ENCODE results near the gene CCDC178. TPM values are rescaled to one million over a fixed set of nuclear protein-coding genes. Genes with fewer than 3 reads are reported as not detected.
A peak's percentile ranks its signal among the peaks of the same experiment; 100 is the strongest.
"Not testable (repeated sequence)": the region's sequence is repeated elsewhere in the genome, so short reads cannot be mapped to it uniquely, and the experiment has no call there.

The CCDC178 gene
- polyA plus RNA-seq, 3 donors, result 1.9 to 2.5 (median 2.4) TPM

DNA sequence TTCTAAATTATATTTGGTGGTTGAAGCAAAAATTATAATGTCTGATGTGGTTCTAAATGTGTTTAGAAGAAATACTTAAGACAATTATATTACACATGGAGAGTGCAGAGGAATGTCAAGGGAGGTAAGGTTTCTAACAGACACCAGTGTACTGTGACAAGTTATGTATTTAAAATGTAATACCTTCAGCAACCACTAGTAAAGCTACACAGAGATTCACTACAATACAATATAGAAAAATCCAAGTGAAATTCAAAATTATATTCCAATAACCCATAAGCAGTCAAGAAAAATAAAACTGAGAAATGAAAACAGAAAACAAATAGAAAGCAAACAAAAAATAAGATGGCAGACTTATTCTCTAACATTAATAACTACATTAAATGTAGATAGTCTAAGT lies 418.2 kb downstream of the CCDC178 start:
- DNase-seq (ENCODE audit: low read depth in 3 of 3, low spot score in 2 of 3), result no peak

DNA sequence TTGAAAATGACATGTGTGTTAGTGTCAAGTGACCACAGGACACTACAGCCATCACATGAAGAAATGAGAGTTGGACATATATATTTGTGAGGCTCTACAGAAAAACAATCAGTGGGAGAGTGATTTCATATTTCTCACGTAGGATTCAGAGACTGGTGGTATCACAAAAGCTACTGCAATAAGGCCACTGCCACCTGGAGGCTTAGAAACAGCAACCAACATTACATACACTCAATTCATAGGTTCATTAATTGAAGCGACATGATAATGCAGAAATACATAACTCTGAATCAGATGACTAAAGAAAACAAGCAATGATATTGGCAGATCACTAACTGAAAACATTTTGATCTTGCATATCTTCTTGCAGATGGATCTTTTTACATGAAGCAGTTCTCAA lies 419.6 kb downstream of the CCDC178 start:
- no peak for DNase-seq (ENCODE audit: low read depth in 3 of 3, low spot score in 2 of 3)

DNA sequence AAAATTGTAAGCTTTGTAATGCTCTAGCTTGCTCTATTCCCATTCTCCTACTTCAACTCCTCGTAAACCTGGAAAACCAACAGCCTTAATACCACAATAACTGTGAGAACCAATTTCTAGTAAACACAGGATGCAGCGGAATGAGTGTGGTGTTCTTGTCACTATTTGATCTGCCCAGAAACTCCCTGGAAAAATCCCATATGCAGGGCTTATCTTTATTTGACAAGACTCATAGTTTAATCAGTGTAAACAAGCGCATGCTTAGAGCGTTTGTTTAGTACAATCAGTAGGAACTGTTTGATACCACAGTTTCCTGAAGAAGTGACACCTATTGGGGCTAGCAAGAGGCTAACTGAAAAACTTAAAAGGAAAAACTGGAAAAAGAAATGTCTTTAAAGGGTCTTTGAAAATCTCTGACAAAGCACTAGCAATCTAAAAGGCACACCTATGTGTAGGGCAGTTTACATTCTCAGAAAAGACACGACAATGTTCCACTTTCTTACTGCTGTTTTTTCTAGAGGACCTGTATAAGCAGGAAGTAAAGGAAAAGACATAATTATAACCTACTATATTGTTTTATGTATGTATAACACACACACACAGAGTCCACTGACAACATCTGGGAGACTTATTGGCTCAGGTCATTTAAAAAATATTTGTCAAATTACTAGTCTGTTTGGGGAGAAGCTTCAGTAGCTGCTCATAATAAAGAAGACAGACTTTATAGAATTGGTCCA lies 426.3 kb downstream of the CCDC178 start:
- no peak for DNase-seq (ENCODE audit: low read depth in 3 of 3, low spot score in 2 of 3)

DNA sequence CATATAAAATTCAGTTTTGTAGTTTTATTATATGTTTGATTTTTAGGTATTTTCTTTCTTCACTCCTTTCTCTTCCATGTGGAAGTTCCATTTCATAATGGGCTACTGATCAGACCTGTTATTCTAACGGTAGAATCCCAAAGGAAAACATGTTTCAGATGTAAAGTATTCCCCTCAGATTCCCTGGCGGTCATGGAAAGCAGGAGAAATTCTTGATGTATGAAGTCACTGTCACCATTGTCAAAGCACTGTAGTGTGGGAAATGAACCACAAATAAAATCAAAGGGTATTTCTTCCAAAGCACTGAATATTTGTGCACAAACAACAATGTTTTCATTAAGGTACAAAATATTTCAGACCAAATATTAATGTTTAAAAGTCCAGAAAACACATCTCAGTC lies 430.4 kb downstream of the CCDC178 start:
- no peak for DNase-seq (ENCODE audit: low read depth in 3 of 3, low spot score in 2 of 3)

DNA sequence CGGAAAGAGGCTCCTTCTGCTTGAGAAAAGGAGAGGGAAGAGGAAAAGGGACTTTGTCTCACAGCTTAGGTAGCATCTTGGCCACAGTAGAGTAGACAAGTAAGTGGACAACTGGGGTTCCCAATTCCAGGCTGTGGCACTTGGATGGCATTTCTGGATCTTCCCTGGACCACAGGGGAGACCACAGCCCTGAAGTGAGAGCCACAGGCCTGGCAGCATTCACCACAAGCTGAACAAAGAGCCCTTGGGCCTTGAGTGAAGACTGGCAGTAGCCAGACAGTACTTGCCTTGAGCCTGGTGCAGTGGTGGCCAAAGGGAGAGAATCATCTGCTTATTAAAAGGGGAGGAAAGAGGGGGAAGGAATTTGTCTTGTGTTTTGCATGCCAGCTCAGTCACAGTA lies 441.6 kb downstream of the CCDC178 start:
- DNase-seq (ENCODE audit: low read depth in 3 of 3, low spot score in 2 of 3), result no peak

- no peak for DNase-seq (ENCODE audit: low read depth in 3 of 3, low spot score in 2 of 3)
Measured at GRCh38 chr18:32998285-32998684, 442.2 kb downstream of the CCDC178 start.

GRCh38 chr18:32983721-32984120 lies 456.8 kb downstream of the CCDC178 start:
- DNase-seq (ENCODE audit: low read depth in 3 of 3, low spot score in 2 of 3), result no peak

DNA sequence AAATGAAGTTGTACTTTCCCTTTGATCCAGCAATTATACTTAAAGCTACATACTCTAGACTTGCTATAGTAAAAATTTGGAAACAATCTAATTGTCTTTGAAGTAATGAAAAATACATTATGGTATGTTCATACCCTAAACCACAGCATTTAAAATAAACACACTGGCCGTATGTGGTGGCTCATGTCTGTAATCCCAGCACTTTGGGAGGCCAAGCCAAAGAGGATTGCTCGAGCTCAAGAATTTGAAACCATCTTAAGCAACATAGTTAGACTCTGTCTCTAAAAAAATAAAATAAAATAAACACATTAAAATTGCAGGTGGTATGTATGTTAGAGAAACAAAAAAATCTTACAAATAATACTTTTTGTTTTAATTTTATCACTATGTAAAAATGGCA lies 459.6 kb downstream of the CCDC178 start:
- DNase-seq (ENCODE audit: low read depth in 3 of 3, low spot score in 2 of 3), result no peak

DNA sequence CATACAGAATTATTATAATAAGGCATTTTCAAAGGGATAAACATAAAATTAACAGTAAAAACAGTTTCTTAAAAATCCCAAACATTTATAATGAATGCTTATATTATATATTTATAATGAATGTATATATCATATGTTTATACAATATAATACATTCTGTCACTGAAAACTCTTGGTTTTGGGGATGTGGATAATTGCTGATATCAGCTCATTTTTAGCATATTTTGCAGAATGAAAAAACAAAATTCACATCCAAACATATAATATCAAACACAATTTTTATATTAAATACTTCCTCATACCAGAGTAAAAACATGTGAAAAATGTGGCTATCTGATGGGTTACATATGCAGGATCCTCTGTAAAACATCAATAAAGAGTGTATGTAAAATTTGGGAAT lies 465.0 kb downstream of the CCDC178 start:
- DNase-seq (ENCODE audit: low read depth in 3 of 3, low spot score in 2 of 3), result no peak

DNA sequence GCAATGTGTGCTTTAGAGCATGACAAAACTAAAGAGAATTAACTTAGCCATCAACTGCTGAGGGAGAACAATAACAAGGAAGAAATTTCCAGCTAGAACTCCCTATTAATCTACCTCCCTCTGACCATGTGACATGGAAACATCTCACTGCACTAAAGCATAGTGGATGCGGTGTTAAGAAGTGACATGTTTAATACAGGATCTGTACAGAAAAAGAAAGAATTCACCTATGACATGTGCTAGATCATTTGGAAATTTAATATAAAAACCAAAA lies 465.4 kb downstream of the CCDC178 start:
- DNase-seq (ENCODE audit: low read depth in 3 of 3, low spot score in 2 of 3), result no peak

DNA sequence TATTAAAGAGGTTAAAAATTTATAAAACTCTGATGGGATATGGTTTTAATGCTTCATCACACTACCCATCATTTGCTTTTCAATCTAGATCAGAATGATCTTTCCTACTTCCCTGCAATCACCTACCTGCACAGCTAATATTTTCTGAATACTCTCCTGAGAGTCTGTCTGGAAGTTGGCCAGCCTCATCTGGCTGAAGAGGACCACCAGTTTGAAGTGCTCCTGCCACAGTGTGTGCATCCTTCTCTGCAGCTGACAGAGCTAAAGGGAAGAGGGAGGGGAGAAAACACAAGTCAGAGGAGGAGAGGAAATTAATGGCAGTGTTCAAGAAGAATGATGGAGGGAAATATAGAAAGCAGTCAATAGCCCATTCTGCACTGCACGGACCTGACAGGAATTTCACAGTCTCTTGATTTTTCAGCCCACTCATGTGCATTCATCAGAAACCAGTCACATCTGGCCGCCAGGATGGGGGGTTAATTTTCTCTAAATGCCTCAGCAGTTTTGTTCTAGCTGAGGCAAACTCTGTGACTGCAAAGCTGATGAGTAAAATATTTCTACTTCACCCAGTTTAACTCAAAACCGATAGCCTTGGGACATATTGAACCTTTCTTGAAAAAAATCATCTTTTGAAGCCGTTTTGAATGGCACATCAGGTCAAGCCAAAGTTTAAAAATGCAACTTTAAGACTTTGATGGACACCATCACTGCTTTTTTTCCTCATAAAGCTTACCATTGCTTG lies 465.9 kb downstream of the CCDC178 start:
- DNase-seq (ENCODE audit: low read depth in 3 of 3, low spot score in 2 of 3), result peak; percentile 20 to 38 (median 36)

GRCh38 chr18:32968248-32968647 lies 472.3 kb downstream of the CCDC178 start:
- no peak for DNase-seq (ENCODE audit: low read depth in 3 of 3, low spot score in 2 of 3)

GRCh38 chr18:32966141-32966540 lies 474.4 kb downstream of the CCDC178 start:
- no peak for DNase-seq (ENCODE audit: low read depth in 3 of 3, low spot score in 2 of 3)

- no peak for DNase-seq (ENCODE audit: low read depth in 3 of 3, low spot score in 2 of 3)
Measured at GRCh38 chr18:32961538-32961937, 479.0 kb downstream of the CCDC178 start.

DNA sequence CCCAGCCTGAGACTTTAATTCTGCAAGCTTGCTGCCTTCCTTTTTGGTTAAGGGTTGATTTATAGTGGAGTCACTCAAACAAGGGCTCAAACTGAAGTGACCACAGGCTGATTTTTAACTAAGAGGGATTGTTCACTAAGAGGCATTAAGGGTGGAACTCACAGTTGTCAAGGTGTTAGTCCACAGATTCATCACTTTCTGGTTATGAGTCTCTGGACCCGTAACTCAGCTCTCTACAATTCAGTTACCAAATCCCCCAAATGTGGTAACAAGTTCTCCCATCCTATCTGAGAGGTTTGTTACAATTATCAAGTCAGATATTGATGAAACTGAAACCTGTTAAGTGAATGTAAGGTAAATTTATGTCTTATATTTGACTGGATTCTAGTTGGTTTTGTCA lies 481.8 kb downstream of the CCDC178 start:
- DNase-seq (ENCODE audit: low read depth in 3 of 3, low spot score in 2 of 3), result no peak

- no peak for DNase-seq (ENCODE audit: low read depth in 3 of 3, low spot score in 2 of 3)
Measured at GRCh38 chr18:32956591-32957315, 483.8 kb downstream of the CCDC178 start.

DNA sequence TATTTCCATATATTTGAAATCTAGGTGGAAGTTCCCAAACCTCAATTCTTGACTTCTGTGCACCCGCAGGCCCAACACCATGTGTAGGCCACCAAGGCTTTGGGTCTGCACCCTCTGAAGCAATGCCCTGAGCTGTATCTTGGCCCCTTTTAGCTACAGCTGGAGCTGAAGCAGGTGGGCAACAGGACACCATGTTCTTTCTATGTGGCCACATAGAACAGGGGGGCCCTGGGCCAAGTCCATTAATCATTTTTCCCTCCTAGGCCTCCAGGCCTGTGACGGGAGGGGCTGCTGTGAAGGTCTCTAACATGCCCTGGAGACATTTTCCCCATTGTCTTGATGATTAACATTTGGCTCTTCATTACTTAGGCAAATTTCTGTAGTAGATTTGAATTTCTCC lies 488.2 kb downstream of the CCDC178 start:
- DNase-seq (ENCODE audit: low read depth in 3 of 3, low spot score in 2 of 3), result not testable (repeated sequence)

- no peak for DNase-seq (ENCODE audit: low read depth in 3 of 3, low spot score in 2 of 3)
Measured at GRCh38 chr18:32937597-32937996, 502.9 kb downstream of the CCDC178 start.

DNA sequence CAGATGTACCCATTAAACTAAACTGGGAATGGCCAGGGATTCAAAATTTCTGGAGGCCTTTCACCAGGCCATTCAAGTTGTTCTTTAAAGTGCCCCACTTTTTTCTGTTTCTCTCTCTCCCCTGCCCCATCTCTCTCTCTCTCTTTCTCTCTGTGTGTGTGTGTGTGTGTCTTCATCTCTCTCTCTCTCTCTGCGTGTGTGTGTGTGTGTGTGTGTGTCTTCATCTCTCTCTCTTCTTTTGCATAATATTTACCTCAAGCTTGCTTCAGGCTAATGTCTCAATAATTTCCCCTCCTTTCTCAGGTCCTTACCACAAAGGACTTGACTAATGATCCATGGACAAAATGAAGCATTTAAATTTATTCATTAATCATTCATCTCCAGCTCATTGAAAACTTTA lies 503.5 kb downstream of the CCDC178 start:
- no peak for DNase-seq (ENCODE audit: low read depth in 3 of 3, low spot score in 2 of 3)

- no peak for DNase-seq (ENCODE audit: low read depth in 3 of 3, low spot score in 2 of 3)
Measured at GRCh38 chr18:32934201-32934600, 506.3 kb downstream of the CCDC178 start.

DNA sequence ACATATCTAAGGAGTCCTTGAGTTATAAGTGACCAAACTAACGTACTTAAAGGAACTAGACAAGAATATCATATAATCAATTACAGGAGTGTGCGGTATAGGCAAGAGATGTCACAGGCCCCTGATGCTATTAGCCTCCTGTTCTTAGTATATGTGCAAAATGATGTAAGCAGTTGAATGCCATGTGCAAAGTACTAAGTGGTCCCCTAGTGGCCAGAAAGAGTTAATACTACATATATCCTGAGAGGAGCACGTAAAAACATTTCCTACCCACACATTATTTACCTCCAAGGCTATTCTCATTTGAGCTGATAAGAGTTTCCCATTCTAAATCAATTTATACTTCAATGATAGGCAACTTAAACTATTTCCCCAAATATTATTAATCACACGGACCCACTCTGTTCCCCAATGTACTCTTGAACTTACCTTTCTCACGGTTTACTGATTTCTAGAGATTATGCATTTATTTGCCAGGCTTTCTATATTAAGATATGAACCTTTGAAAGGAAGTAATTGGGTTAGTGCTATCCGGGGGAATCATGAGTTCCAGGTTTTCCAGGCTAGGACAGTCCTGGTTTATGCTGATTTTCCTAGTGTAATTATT lies 509.7 kb downstream of the CCDC178 start:
- no peak for DNase-seq (ENCODE audit: low read depth in 3 of 3, low spot score in 2 of 3)

Data from right renal cortex interstitium (tissue), 3 donors.